Right atrium auricular region (tissue), 2 donors: ENCODE data around the gene MAN1B1. TPM values are rescaled to one million over a fixed set of nuclear protein-coding genes. Genes with fewer than 3 reads are reported as not detected.
A peak's percentile ranks its signal among the peaks of the same experiment; 100 is the strongest.

Experiments used
- DNase-seq: peaks from one replicate; pipeline ENCODE4 v3.0.0-alpha.2; 2019; ENCODE audit warnings: low spot score
- H3K27ac ChIP-seq, 2 donors: fragments of 200-600 bp; sonication (generic); 1 replicate in 1 of 2; 2 replicates in 1 of 2; pipeline ENCODE4 v1.5.1; 2016 to 2019
- H3K27me3 ChIP-seq, 2 donors: fragments of 200-600 bp; sonication (generic); one replicate each; pipeline versions ENCODE4 v1.5.1 to v1.6.0; 2017 to 2019
- H3K36me3 ChIP-seq: fragments of 200-600 bp; sonication (generic); one replicate; pipeline ENCODE4 v1.5.1; 2016
- H3K4me1 ChIP-seq, 2 donors: fragments of 200-600 bp; sonication (generic); one replicate each; pipeline versions ENCODE4 v1.5.1 to v1.6.0; 2017 to 2019
- H3K4me3 ChIP-seq, 2 donors: fragments of 200-600 bp; sonication (generic); 1 replicate in 1 of 2; 2 replicates in 1 of 2; pipeline ENCODE4 v1.5.1; 2017 to 2019; ENCODE audit warnings: mild to moderate bottlenecking in 1 of 2, moderate library complexity in 1 of 2
- H3K9me3 ChIP-seq, 2 donors: fragments of 200-600 bp; sonication (generic); one replicate each; pipeline ENCODE4 v1.5.1; 2019
- total RNA-seq, 2 donors: library from RNA; depleted of rRNA; stranded (reverse); fragments of >200 nt; gene quantifications; one replicate each; pipeline ENCODE4 v1.1.0, GENCODE V29; 2016
- TF ChIP-seq, protein P1 (sequence below), 2 donors: fragments of 200-600 bp; sonication (generic); IDR thresholded peaks; one replicate each; pipeline ENCODE4 v1.5.1; 2019; ENCODE audit warnings: antibody characterized with exemption in 2 of 2

MAN1B1 gene
- total RNA-seq, 2 donors from 2014 or later = 20.9 to 26.8 TPM

DNA sequence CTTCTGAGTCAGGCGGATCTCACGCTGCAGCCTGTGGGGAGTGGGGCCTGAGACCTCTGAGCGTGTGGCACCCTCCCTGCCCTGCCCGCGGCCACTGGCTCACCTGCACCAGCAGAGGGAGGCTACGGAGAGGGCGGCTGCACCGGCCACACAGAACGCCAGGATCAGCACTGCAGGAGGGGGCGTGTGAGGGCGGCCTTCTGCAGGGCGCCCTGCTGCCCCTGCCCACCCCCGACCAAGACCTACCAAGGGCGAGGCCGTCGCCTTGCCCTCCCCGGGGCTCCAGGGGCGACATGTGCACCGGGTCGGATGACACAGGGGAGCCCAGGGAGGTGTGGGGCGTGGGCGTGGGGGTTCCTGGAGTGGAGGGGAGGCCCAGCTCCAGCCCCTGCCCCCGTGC lies 46.2 kb upstream of the MAN1B1 start:
- Histone ChIP-seq H3K27me3 (no peaks in the 10 kb centered on the region), H3K9me3 (no peaks in the 10 kb centered on the region), H3K4me1 (peaks cover 0 to 36% of the 10 kb centered on the region in 2 donors), H3K36me3 (peaks cover 23% of the 10 kb centered on the region), H3K4me3 (no peak overlapping the region), H3K27ac (no peak overlapping the region)
- TF ChIP-seq, protein P1, sequence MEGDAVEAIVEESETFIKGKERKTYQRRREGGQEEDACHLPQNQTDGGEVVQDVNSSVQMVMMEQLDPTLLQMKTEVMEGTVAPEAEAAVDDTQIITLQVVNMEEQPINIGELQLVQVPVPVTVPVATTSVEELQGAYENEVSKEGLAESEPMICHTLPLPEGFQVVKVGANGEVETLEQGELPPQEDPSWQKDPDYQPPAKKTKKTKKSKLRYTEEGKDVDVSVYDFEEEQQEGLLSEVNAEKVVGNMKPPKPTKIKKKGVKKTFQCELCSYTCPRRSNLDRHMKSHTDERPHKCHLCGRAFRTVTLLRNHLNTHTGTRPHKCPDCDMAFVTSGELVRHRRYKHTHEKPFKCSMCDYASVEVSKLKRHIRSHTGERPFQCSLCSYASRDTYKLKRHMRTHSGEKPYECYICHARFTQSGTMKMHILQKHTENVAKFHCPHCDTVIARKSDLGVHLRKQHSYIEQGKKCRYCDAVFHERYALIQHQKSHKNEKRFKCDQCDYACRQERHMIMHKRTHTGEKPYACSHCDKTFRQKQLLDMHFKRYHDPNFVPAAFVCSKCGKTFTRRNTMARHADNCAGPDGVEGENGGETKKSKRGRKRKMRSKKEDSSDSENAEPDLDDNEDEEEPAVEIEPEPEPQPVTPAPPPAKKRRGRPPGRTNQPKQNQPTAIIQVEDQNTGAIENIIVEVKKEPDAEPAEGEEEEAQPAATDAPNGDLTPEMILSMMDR (IDR thresholded peaks at IDR 0.05) = no peak
- no peak for DNase-seq

DNA sequence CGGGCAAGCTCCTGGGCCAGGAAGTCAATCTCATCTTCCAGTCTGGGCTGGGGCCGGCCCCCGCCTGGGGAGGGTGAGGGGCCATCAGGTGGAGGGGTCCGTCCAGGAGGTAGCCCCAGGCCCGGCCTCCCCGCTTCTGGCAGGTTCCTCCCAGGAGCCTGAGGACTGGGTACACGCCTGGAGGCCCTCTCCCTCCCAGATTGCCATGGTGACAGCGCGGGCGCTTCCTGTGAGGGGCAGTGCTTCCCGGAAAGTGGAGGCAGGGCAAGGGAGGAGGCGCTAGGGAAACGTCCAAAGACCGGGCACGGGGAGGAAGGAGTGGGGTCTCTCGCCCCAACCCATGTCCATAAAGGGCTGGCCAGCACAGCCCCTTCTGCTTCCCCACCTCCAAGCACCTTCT lies 45.7 kb upstream of the MAN1B1 start:
- Histone ChIP-seq H3K4me1 (peaks cover 0 to 37% of the 10 kb centered on the region in 2 donors), H3K9me3 (no peaks in the 10 kb centered on the region), H3K36me3 (peaks cover 23% of the 10 kb centered on the region), H3K4me3 (no peak overlapping the region), H3K27me3 (no peaks in the 10 kb centered on the region), H3K27ac (no peak overlapping the region)
- TF ChIP-seq, protein P1 (IDR thresholded peaks at IDR 0.05) = no peak
- DNase-seq = no peak

DNA sequence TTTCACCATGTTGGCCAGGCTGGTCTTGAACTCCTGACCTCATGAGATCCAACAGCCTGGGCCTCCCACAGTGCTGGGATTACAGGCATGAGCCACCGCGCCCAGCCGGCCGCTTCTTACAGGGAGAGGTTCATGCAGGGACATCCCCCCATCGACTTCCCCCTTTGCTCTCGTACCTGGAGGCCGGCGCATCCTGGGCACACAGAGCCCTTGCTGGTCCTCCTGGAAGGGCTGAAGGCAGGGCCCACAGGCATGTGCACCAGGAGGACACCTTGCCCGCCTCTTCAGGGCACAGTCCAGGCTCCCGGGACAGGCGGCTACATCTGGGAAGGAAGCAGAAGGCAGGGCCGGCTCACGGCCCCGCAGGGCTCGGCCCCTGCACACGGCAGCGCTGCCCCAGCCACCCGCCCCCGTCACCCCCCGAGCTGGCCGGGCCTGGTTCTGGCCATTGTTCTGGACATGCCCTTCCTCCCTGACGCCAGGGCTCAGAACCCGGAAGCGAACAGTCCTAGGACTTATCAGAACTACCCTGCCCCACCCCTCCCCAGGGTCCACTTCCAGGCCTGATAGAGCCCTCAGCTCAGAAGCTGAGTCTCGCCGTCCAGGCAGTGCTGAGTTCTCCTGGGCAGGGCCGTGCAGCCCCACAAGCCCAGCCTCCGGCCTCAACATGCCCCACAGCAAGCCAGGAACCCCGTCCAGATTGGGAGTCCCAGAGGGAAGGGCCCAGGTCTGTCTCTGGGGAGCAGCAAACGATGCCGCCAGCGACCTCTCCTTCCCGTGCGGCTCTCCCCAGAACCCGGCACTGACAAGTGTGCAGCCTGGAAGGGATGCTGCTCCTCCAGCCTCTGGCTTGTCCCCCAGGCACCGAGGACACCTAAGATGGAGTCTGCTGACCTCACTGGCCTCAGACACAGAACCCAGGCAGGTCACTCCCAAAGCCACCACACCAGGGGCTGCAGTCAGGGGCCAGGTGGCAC lies 43.7 kb upstream of the MAN1B1 start:
- TF ChIP-seq, protein P1 (IDR thresholded peaks at IDR 0.05) = no peak

GRCh38 chr9:137044037-137044436 lies 42.7 kb upstream of the MAN1B1 start:
- Histone ChIP-seq H3K27me3 (peaks cover 0 to 4% of the 10 kb centered on the region in 2 donors), H3K27ac (peak overlapping the region; percentile 58 to 73), H3K9me3 (no peaks in the 10 kb centered on the region), H3K4me3 (peak overlapping the region; percentile 49 to 60), H3K4me1 (peaks cover 0 to 51% of the 10 kb centered on the region in 2 donors), H3K36me3 (peaks cover 18% of the 10 kb centered on the region)
- TF ChIP-seq, protein P1 (IDR thresholded peaks at IDR 0.05) = no peak
- DNase-seq = no peak

More for the DNA sequence above, 43.7 kb upstream of the MAN1B1 start:
- H3K27me3 ChIP-seq = no peaks in the 10 kb centered on the region
- peak overlapping the region; percentile 58 to 73 for H3K27ac ChIP-seq
- no peaks in the 10 kb centered on the region for H3K9me3 ChIP-seq
- H3K4me3 ChIP-seq = peak overlapping the region; percentile 14 to 60
- peak; percentile 80 for DNase-seq
- peaks cover 0 to 44% of the 10 kb centered on the region in 2 donors for H3K4me1 ChIP-seq
- H3K36me3 ChIP-seq = peaks cover 23% of the 10 kb centered on the region

DNA sequence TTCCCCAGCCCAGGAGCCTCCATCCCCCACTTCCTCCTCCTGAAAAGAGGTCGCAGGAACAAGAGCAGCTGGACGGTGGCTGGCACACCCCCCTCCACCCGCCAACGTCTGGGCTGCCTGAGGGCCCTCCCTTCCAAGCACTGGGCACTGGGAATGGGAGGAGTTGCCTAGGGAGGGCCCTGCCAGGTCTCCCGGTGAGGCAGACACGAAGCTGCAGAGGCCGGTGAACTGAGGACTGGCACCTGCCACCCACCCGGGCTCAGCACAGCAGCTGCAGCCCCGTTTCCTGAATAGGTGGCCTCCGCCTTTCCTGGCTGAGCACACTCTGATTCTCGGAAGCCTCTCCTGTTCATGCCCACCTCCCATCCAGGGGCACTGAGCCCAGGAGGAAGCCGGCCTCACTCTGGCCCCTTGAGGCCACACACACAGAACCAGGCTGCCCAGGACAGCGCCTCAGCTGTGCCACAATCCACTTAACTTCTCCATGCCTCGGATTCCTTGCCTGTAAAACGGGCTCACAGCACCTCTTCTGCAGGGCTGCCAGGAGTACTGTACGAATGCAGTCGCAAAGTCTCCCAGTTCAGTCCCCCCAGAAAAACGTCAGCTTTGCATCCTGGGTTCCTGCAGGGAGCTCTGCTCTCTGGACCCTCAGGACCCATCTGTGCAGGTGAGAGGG lies 42.1 kb upstream of the MAN1B1 start:
- Histone ChIP-seq H3K27me3 (peaks cover 0 to 10% of the 10 kb centered on the region in 2 donors), H3K4me3 (peak overlapping the region; percentile 49 to 60), H3K4me1 (peaks cover 0 to 53% of the 10 kb centered on the region in 2 donors), H3K36me3 (peaks cover 12% of the 10 kb centered on the region), H3K9me3 (no peaks in the 10 kb centered on the region), H3K27ac (peak overlapping the region; percentile 58 to 77)
- TF ChIP-seq, protein P1 (IDR thresholded peaks at IDR 0.05) = no peak
- DNase-seq = no peak
